IPS-11a (cell line): ENCODE measurements around the gene EPAS1.

Source experiments
- H3K4me3 ChIP-seq: one replicate; pipeline ENCODE4 v1.5.1; 2013; ENCODE audit warnings: low read depth, low read length, control low read depth

EPAS1 gene

DNA sequence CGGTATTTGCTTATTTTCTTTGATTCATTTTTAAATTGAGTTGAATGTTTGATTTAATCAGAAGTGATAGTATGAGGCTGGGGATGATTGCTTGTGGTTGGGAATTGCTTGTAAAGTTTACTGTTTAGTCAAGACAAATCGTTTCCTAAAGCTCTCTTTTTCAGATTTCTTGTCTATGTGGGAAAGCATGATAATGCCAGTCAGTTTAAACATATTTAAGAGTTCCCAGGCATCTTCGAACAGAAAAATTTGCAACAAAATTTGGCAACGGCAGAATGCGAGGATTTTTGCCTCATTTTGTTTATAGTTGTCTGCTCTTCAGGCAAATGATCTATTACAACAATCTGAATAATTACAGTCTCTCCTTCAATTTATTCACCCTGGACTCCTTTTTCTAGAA is 22.5 kb downstream of the EPAS1 start:
- H3K4me3 ChIP-seq, result no peak overlapping the region

DNA sequence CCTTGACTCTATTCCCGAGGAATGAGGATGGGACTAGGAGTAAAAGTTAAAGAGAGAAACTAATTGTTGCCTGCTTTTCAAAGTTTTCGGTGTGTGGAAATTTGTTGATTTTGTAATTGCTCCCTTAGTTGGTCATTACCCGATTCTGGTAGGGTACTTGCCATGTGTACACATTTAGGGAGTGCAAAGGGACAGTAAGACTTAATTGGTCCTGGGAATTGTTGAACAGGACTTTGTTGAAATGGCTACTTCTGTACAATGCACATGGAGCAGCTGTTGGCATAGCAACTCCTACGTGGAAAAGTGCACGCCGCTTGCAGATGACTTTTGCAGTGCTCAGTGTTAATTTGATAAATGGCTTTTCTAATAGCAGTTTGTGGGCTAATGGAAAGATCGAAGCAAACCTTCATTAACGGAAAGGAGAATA is 22.9 kb downstream of the EPAS1 start:
- no peak overlapping the region for H3K4me3 ChIP-seq

DNA sequence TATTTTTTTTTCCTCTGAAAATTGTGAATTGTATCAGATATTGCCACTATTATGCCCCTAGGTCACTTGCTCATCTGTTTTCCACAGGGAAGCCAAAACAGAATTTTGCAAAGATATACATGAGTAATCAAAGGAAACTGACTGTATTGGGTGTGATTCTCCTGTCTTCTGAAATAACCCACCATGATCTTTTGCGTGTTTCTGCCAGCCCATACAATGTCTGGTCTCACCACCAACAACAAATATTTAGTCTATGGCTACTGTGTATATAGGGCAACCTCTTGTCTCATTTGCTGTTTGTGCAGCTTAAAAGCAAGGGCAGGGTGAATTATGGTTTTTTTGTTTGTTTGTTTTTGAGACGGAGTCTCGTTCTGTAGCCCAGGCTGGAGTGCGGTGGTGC is 26.5 kb downstream of the EPAS1 start:
- no peak overlapping the region for H3K4me3 ChIP-seq

DNA sequence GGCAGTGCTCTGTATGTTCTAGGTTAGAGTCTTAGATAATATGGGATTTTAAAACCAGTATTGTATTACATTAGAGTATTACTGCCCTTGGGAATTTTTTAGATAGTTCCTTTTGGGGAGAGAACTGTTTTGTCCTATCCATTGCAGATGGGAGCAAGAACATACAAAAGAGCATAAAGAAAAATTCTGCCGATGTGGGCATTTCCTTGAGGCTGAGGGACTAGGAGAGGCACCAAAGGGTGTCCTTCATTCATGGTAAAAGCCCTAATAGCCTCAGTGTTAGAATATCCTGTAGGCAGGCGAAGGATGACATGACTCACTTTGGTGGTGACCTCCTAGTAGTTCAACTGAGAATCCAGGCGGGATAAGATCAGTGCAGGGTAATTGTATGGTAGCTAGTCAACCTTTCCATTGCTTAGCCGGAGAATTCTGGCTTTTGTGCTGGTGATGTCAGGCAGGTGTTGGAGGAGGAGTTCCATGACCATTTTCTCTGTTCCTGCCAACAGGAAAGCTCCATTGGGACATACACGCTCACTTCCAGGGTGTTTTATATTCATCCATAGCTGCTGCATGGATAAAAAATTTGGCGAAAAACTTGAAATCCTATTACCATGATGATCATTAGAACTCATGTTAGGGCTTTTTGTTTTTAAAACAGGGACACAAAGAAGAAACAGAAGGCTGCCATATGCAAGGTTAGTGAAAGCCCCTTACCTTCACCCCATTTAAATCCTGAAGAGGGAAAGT is 28.1 kb downstream of the EPAS1 start:
- no peak overlapping the region for H3K4me3 ChIP-seq

DNA sequence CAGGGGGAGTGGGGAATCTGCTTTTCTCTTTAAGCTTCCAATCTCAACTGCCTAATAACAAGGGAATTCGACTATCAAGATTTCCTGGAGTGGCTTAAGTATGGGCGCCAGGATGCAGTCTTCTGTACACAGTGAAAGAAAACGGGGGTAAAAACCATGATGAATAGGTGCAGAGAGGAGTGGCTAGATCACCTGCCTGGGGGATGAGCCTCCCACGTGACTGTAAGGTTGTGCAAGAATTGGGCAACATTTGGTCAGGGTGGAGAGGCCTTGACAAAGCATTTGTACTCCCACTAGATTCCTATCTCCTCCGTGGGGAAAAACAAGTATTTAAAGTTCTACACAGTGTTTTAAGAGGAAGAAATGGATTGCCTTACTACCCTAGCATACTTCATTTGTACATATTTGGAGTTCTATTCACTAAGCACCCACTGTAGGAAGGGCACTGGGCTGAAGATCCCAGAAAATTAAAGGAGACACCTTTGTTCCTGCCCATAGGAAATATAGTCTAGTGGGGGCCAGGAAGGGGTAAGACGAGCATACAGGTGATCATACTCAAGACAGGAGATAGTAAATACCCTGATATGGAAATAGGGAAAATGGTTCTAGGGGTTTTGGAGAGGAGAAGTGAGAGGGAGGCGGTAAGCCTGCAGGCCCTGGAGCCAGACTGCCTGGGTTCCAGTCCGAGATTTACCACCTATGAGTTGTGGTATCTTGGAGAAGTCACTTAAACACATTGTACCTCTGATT is 29.2 kb downstream of the EPAS1 start:
- no peak overlapping the region for H3K4me3 ChIP-seq

DNA sequence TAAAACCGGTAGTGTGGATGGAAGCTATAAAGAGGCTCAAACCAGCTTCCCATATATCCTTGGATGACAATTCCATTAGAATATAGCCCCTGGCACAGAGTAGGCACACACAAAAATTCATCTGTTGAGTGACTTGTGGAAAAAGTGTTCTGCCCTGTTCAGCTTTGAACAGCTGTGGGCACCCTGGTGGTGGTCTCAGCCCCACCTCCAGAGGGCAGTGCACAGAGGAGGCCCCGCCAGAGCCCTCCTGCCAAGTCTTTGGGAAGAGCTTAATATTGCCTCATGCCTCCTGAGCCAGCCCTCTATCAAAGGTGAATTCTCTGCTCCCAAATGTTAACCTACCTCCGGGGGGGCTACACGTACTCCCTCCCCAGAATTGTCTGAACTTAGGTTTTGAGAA is 30.4 kb downstream of the EPAS1 start:
- H3K4me3 ChIP-seq, result no peak overlapping the region

DNA sequence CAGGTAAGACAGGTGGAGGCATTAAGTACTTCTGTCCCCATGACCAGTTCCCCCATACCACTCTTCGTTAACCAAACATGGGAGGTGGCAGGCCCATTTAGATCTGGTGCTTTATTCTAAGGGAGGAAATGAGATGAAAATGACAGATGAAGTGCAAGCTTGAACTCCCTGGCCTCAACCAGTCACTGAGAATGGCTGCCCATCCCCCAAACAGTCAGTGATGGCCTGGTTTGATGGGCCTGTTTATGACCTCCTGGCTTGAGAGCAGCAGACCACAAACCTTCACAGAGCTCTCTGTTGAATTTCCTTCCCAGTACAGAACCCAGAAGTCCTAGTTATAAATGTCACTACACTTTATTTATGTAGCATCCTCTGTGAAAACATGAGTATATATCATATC is 31.1 kb downstream of the EPAS1 start:
- no peak overlapping the region for H3K4me3 ChIP-seq

DNA sequence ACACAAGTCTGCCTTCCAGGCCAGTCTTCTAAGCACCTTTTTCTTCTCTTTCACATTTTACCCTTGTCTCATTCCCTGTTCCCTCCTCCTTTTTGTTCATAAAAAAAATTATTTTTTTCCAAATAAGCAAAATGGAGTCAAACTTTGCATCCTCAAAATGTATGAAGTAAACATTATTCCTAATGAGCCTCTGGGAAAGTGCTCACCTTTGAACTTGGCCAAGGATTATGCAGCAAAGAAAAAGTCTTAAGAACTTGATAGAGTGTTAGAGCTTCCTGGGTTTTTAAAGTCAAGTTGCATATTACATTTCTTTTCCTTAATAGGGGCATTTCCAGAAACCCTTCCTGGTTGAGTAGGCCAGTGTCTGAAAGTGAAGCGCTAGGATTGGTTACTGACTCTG is 31.6 kb downstream of the EPAS1 start:
- no peak overlapping the region for H3K4me3 ChIP-seq

DNA sequence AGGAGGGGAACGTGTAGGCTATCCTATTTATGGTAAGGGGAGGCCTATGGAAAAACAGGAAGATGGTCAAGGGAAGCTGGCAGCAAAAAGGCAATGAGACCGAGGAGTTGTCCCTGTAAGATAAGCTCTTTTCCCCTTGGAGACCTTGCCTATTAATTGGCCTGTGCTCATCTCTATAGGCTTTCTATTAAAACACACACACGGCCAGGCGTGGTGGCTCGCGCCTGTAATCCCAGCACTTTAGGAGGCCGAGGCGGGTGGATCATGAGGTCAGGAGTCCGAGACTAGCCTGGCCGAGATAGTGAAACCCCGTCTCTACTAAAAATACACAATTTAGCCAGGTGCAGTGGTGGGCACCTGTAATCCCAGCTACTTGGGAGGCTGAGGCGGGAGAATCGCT is 32.1 kb downstream of the EPAS1 start:
- no peak overlapping the region for H3K4me3 ChIP-seq

DNA sequence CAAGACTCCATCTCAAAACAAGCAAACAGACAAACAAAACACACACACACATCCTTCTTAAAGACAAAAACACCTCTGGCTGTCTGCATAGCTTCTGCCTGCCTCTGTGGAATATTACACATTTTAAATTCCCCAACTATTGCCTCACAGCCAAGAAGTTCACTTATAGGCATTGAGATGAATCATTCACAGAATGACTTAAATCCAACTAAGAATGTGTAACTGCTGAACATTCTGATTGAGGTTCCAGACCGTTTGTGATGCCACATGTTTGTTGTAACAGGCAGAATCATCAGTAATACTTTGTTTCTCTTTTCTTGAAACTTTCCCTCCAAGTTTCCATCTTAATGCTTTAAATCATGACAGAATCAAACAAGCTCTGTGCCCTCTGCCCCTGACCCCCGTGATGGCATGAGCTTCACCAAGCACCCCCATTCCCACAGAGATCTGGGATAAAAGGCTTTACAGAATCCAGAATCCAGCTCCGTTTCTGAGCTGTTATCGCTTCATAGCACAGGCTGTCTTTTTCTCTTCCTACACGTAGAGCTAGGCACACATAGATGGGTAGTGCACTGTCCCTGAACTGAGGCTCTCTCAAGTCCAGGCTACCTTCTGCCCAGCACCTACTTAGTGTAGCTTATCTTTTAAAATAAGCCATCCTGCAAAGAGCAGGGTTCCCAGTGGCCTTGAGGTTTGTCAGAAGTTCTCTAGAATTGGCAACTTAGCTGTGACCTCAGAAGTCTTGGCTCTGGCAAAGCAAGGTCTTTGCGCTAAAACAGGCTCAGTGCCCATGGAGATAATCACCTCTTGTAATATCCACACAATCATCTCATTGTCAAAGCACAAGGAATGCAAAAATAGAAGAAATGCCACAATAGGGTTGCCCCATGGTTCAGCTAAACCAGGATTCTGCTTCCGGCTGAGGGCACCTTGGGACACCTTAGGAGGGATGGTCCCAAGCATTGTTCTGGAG is 32.9 kb downstream of the EPAS1 start:
- H3K4me3 ChIP-seq, result no peak overlapping the region

DNA sequence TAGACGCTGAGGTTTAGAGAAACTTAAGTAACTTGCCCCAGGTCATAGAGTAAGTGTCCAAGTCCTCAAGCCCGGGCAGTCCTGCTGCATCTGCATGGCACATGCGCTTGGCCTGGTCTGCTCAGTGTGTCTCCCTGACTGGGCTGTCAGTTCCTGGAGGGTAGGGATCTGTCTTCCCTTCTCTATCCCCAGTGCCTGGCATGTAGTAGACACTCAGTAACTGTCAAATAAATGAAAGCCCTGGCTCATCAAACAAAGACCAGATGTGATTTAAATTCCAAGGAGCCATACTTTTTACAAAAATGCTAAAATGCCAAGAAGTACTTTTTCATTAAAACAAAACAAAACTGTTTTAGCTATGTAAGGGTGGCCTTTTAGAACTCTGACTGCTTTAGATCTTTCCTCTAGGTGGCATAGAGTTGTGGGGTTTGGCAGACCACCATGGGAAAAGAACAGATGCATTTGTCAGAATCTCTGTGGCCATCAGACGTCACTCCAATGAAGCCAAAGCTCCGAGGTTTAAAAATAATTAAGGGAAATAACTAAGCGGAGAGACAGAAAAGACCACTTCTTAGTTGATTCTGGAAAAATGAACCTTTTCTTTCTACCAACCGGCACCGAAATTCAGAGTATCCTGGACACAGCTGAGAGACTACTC is 34.0 kb downstream of the EPAS1 start:
- no peak overlapping the region for H3K4me3 ChIP-seq

DNA sequence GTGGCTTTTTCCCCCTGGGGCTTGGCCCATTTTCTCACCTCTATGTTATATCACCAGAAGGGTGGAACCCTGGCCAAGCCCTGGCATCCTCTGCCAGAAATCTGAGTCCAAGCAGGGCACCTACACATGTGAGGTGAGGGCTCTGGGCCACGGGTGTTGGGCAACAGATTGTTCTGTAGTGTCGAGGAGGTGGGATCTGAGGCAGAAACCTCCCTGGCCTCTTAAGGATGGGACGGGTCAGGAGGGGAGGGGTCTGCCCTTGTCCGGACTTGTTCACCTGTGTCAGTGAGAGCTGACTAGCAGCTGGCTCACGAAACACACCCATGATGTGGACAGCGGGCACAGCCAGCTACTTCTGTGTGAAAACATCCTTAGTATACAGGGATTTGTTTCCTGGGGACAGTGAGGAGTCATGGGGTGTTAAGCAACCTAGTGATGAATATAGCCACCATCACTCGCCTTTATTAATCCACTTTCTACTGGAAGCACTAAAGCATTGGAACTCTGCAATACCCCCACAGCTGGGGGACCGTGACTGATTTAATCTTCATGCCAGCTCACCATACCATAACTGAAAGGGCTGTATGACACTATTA is 35.6 kb downstream of the EPAS1 start:
- no peak overlapping the region for H3K4me3 ChIP-seq

DNA sequence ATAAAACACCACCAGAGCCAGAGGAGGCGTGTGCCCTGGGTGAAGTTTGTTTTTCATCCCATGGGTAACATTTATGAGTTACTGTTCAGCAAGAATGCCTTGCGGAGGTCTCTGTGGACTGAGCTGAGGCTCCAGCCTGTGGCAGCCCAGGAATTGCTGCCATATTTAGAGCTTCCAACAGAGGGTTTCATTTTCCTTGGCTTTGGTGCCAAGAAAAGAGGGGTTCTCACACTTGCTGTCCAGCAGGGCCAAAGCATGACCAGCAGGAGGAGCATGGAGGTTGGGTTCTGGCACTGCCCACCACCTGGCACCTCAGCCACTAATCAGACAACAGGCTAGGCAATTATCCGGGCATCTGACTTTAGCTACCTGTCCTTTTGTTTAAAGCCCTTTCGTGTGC is 36.7 kb downstream of the EPAS1 start:
- H3K4me3 ChIP-seq, result no peak overlapping the region

DNA sequence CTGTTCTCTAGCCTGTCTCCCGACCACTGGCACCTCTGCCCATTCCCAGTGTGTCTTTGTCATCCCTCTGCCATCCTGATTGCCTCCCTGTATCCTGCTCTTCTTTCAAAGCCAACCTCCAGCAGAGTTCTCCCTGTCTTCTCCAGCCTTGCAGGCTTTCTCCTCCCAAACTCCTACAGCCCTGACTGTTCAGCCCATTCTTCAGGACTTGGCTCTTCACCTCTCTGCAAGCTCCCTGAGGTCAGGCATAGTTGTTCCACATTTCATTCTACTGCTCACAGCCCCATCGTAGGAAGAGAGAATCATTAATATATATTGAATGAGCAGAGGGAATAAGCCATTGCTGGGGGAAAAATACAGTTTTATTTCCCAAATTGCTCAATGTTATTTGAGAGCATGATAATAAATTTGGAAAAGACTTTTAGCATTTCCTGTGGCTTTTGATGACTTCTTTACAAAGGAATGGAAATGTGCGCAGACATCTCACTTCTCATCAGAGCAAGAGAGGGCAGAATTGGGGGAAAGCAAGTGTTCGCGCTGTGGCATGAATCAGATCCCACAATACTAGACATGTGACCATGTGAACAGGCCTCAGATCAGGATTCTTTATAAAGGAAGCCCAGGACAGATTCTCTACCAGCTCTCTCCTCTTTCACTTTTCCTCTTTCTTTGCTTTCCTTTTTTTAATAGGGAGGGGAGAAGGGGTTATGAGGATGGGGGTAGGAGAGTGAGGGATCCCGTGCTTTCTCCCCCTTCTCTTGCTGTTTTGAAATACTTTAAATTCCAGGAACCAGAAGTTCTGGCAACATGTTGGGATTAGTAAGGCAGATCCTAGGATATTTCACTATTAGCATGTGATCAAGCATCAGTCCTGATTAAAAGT is 37.4 kb downstream of the EPAS1 start:
- H3K4me3 ChIP-seq, result no peak overlapping the region

DNA sequence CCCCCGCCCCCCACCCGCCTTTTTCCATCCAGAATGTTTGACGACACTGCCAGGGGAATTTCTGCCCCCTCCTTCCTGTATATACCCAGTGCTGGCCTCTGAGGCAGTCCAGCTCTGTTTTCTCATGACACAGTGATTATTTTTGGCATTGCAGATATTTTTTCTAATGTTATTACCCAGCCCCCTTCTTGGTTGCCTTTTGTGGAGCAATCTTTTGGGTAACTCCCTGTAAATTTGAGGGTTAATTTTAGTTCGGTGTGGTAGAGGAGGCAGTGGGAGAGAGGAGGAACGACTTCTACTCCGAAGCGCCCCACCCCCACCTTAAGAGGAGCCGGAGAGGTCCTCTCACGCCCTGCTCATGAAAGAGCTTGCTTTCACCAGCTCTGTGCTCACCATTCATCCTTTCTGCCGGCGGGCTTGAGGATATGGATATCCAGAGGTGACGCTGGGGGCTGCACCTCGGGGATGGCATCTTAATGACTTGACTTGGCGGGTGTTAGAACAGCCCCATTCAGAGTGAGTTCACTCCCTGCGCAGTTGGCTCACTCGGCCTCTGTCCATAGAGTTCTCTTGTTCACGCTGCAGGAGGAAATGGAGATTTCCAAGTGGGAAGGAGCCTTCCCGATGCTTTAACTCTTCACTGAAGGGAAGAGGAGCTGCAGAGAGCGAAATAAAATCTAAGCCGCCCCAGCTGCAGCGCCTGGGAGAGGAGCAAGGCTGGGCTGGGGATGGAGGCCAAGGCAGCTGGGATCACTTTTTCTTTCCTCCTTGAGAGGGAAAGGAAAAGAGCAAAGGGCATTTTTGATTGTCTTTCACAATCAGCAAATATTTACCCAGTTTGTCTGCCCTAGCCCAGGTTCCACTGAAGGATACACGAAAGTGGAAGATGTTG is 38.4 kb downstream of the EPAS1 start:
- no peak overlapping the region for H3K4me3 ChIP-seq

DNA sequence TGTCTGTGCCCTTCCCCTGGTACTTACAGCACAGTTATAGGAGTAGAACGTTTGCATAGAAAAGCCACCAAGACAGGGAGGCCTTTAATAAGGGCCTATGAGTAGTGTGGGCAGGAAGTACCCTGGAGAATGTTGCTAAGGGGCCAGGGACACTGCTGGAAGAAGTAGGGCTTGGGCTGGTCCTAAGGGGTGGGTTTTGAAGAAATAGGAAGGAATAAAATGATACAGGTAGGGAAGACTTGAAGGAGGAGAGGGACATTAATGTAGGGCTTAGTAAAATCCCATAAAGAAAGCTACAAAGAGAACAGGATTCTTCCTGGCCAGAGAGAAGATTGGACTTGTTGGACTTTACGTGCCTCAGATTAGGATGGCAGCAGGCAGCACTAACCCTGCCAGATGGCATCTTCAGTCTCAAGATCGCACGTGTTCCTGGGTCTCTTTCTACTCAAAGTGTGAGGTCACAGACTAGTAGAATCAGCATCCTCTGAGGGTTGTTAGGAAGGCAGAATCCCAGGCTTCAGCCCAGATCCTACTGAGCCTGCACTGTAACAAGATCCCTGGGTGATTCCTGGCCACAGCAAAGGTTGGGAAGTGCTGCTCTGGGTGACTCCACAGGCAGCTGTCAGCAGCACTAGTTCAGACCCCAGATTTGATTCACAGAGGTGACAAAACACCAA is 39.2 kb downstream of the EPAS1 start:
- H3K4me3 ChIP-seq, result no peak overlapping the region

DNA sequence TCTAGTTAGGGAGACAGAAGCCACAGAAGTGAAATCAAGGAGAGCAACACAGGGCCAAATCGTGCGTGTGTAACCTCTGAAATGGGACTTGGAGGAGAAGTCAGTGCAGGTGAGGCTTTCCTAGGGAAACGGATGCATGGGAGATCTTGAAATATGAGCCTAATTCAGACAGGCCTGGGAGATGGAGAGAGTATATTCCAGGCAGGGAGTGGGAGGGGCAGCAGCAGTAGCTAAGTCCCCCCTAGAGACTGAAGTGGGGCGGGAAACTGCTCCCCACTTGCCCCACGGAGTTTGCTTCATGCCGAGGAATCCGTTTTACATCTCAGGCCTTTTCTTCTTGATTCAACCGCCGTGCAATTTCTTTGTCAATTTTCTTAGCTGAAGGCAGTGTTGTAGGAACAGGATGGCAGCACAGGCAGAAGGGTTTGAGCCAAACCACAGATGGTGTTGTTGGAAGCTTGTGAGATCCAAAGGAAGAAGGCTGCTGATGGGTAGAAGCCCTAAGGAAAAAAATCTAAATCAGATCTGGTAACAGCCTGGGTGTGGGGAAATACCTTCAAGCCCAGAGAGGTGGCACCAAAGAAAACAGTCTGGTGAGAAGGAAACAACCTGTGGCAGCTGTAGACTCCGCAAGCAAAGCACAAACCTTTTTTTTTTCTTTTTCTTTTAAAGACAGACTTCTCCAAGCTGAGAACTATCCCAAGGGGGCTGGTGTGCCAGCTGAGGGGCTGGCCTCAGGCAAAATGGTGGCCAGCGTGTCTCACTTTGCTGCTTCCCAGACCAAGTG is 40.2 kb downstream of the EPAS1 start:
- H3K4me3 ChIP-seq, result no peak overlapping the region
